Measurements from ENCODE around the gene HAS3.
A peak's percentile ranks its signal among the peaks of the same experiment; 100 is the strongest.

The HAS3 gene

GRCh38 chr16:69157196-69157595 lies 51.7 kb downstream of the HAS3 start:
- no peak for DNase-seq

- DNase-seq, result no peak
Measured at GRCh38 chr16:69160192-69160591, 54.7 kb downstream of the HAS3 start.

GRCh38 chr16:69165584-69165983 lies 60.1 kb downstream of the HAS3 start:
- DNase-seq, result no peak

GRCh38 chr16:69166221-69166833 lies 60.9 kb downstream of the HAS3 start:
- DNase-seq, result peak; percentile 72

GRCh38 chr16:69166946-69167930 lies 61.8 kb downstream of the HAS3 start:
- DNase-seq, result no peak

Data from stimulated activated CD4-positive, alpha-beta T cell treated with anti-CD3 and anti-CD28 coated beads, Interleukin-4, amount 100 ng/mL, for 1 hour (primary cell).